Measurements from ENCODE around the gene GRIA4.

The GRIA4 gene

DNA sequence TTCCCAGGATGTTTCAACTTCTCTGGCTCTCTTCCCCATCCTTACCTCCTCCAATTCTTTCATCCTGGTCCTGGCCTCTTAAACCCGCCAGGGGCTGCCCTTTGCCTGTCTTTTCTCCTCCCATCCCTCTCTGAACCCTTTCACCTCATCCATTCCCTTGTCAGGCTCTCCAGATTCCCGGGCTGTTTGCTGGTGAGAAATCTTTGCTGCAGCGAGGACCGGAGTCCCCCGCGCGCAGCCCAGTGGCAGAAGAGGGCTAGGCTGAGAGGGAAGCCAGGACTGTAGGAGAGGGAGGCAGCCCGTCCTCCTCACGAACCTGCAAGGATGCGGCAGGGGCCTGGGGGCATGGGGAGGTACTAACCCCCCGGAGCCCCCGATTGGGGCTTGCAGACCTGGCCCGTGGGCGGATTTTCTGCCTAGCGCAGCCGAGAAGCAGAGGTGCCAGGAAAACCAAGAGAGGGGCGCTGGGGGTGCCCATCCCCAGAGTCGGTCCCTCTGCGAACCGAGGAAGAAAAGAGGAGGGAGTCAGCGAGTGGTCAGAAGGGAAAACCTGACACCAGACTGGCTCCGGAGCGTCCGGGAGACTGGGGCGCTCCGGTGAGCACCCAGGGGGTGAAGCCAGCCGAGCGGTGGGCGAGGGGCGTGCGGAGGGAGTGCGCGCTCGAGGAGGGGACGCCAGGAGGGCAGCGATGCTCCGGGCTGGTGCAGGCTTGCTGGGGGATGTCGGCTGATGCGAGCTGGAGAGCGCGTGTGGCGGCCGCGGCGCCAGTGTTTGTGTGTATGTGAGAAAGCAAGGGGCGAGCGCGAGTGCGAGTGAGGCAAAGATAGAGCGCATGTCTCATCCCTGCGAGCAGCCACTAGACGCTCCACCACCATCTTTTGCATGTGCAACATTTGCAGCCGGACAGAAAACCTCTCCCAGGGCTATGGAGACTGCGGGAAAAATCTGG is at the start of gene GRIA4:
TSS of gene GRIA4 (plus strand) at position 242 of the 950 bp plus-strand sequence. CDS start 925 bp downstream, outside the sequence.
- DNase-seq = peak; percentile 59 to 91 (median 80)
- intact Hi-C loops (cut with DNase I) = no loop called here

DNA sequence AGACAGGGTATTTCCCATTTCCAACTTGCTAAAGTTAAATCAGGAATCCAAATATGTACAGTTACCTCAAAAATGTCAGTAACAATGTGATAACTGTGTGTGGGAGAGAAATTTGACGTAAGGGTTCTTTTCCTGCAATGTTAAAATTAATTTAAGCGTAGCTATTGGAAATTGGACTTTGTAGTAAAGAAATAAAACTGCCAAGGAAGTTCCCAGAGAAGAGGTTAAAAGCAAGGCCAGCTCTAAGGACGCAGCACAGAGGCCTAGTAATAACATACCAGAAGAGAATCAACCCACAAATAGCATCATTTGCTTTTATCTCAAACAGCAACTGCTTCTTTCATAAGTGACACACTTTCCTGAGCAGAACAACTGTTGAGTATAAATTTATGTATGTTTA is 36.8 kb upstream of the GRIA4 start:
- DNase-seq = no peak
- intact Hi-C loops (cut with DNase I) = no loop called here

DNA sequence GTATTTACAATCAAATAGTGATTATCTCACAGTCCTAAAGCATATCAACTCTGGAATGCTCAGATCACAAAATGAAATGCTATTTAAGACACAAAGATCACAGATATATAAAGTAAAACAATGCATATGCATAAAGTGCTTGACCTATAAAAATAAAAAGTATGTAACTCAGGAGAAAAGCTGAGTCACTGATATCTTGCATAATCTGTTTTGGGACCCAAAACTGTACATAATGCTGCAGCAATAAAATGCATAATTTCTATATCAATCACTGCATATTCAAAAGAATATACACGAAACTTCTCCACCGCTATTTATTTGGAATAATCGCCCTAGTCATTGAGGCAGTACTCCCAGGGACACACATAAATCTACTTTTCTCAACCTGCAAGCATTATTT is 34.9 kb upstream of the GRIA4 start:
- intact Hi-C loops (cut with DNase I) = no loop called here
- no peak for DNase-seq

DNA sequence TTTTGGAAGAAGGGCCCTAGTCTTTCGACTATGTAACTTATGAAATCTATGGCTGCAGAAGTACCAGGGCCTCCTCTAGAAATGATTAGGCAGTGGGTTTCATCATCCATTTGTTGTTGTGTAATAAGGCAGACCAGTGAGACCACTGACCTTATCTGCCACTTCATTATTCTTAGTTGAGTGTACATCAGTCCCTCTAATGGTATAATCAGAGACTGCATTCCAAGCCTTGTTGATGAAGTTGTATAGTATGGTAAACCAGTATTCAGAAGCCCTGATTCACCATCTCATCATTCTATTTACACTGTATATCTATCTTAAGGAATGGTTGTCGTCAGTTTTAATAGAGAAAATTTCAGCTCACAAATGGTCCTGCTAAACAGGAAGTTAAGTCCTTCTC is 32.2 kb upstream of the GRIA4 start:
- DNase-seq = no peak
- intact Hi-C loops (cut with DNase I) = no loop called here

DNA sequence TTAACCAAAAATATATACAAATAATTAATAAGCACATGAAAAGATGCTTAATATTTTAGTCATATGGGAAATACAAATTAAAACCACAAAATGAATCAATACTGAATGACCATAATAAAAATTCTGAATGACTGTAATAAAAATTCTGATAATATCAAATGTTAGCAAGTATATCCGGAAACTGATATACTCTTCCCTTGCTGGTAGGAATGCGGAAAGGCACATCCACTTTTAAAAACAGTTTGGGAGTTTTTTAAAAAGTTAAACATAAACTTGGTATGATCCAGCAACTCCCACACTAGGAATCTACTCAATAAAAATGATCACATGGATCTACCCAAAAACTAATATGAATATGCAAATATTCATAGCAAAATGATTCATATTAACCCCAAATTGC is 30.8 kb upstream of the GRIA4 start:
- intact Hi-C loops (cut with DNase I) = no loop called here
- no peak for DNase-seq

DNA sequence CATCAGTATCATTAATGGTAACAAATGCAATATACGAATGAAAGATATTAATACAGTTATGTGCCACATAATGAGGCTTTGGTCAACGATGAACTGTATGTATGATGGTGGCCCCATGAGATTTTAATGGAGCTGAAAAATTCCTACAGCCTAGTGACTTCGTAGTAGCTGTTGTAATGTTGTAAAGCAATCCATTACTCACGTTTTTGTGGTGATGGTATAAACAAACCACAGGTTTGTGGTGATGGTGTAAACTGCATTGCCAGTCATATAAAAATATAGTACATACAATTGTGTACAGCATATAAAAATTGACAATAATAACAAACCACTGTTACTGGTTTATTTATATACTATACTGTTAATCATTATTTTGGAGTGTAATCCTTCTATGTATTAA is 27.4 kb upstream of the GRIA4 start:
- intact Hi-C loops (cut with DNase I) = no loop called here
- DNase-seq = no peak

DNA sequence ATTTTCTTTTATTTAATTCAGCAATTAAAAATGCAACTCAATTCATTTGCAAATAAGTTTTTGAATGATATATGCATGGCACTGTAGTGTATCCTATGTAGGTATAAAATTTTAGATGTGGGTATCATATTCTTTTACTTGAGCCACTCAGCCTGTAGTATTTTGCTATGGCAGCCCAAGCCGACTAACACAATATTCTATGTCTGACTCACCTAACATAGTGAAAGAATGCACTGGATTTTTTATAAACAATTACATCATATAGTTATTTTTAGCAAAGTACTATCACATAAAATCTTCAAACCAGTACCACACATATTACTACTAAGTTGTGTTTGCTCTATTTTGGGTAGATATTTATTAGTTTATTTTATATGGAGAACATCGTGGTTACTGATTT is 21.9 kb upstream of the GRIA4 start:
- intact Hi-C loops (cut with DNase I) = no loop called here
- DNase-seq = no peak

DNA sequence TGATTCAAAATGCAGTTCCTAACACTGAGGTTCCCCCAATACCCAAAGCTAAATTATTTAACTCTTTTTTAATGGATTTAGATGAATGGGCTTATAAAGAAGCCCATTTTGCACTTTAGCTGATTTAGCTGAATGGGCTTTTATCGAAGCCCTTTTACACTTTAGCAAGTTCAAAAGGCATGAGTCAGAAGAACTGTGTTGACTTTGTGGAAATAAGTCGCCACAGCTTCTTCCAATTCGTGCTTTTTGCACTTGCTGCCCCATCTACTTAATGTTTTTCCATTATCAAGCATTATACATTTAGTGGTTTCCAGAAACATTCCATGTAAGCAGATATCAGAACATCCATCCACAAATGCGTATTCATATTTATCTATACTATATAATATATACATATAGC is 20.5 kb upstream of the GRIA4 start:
- intact Hi-C loops (cut with DNase I) = no loop called here
- DNase-seq = no peak

DNA sequence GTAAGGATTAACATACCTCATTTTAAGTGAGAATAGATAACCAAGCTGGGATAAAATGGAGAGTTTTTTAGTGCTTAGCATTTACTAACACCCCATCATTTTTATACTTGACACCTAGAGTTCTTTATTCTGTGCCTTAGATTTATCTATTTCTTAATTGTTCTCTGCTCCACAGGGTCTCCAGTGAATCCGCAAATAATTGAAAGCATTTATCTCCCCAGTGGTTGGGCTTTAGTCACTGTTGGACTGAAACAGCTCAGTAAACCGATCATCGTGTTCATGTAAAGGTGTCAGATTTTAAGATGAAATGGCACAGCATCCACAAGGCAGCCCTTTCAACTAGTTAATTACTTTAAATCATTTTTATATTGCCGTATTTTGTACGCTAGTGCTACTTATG is 17.8 kb upstream of the GRIA4 start:
- DNase-seq = no peak
- intact Hi-C loops (cut with DNase I) = no loop called here

DNA sequence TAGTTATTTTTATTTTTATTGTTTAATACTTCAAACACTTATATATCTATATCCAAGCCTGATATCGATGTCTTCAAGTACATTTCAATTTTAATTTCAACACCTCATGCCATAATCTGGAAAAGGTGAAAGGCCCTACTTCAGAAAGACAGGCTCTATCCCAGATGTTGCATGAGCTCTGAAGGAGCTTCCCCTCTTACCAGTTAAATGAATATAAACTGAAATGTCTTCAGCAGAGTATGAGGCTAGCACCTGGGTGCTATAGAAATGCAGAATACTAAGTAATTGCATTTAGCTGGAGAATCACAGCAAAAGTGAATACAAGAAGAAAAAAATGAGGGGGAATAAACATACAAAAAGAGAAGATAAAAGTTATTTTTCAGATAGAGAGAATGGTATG is 11.5 kb upstream of the GRIA4 start:
- no peak for DNase-seq
- intact Hi-C loops (cut with DNase I) = no loop called here

DNA sequence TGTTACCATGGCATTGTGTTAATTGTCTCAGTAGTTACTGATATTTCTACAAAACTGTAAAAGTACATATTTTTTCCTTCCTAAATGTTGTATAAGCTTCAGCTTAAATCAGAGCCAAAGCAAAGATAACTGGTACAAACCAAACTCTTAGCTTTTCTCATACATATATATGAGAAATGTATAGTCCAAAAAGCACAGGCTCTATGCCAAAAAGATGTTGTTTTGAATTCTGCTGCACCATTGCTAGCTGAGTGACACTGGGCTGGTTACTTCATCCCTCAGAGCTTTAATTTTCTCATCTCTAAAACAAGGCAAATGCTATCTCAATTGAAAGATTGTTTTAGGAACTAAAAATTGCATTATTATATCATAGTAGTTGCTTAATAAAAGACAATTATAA is 6.7 kb upstream of the GRIA4 start:
- intact Hi-C loops (cut with DNase I) = no loop called here
- no peak for DNase-seq

DNA sequence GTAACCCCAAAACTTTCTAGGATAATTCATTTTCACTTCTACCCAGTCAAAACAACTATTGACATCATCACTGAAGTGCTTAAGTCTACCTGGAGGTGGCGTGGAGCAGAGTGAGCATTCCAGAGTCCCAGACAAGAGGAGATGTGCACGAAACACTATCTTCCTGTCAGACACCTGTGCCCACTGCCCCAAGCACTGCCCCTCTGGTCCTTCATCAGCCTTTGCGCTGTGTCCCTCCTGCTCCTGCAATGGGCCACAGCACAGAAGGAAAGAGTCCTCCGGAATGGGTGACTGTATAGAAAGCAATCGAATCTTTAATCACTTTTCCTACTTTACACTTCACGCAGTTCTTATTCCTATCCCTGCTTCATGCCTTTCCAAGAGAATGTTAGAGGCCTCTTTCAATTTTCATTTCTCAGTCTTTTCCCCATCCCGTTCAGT is 512 bp upstream of the GRIA4 start:
- DNase-seq = peak in 41 of 42 donors; percentile 20 to 80 (median 53)
- intact Hi-C loops (cut with DNase I) = no loop called here

DNA sequence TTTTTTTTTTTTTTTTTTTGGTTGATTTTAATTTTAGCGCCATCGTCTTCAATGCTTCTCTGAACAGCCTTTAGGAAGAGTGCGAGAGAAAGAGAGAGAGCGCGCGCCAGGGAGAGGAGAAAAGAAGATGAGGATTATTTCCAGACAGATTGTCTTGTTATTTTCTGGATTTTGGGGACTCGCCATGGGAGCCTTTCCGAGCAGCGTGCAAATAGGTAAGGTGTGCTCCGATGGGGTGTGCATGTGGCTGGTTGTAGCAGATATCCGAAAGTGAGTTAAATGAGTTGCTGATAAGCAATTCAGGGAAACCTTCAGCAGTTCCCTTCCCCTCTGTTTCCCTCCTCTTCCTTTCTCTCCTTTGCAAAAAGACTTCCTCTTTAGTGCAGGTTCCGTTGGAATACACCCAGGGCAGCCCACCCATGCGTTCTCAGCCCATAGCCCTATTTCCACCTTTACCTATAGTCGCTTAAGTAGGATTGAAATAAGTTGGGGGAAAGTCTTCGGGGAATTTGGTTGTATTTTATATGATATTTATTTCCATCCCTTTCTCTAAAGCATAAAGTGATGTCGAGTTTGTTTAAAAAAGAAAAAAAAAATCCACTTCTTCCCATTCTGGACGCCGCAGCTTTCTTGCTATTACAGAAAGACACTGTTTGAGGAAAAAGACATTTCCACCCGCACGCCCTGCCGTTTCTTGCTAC is 1.1 kb downstream of the GRIA4 start:
- DNase-seq = peak in 27 of 42 donors; percentile 9 to 56 (median 34)
- intact Hi-C loops (cut with DNase I) = no loop called here

DNA sequence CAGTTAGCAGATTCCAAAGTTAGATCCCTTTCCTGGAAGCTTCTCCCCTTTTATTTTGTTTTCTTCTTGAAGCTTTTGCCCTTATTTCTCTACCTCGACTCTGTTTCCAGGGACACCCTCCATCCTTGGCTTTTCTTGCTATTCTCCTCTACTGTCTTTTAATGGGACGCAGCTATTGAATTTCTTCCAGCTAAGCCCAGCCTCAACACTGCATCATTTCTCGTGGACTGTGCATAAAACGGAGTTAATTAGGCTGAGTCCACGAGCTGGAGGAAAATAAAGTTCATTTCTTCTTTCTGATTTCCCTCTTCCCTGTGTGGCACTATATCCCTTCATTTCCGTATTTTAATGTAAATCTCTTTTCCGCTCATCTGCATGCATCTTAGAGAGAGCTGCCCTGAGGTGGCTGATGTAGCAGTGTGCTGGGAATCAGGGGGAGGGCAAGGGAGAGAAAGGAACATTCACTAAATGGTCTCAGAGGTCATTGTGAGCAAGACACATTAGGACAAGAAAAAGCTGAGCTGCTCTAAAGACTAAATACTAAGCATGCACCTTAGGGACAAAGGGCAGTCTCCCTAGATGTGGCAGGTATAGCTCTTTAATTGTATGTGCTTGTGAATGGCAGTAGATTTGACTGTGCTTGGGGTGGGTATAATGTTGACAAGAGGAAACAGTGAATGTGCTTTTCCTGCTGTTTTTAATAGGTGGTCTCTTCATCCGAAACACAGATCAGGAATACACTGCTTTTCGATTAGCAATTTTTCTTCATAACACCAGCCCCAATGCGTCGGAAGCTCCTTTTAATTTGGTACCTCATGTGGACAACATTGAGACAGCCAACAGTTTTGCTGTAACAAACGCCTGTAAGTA is 1.9 kb downstream of the GRIA4 start:
- DNase-seq = peak in 8 of 42 donors; percentile 10 to 41 (median 14)
- intact Hi-C loops (cut with DNase I) = no loop called here

DNA sequence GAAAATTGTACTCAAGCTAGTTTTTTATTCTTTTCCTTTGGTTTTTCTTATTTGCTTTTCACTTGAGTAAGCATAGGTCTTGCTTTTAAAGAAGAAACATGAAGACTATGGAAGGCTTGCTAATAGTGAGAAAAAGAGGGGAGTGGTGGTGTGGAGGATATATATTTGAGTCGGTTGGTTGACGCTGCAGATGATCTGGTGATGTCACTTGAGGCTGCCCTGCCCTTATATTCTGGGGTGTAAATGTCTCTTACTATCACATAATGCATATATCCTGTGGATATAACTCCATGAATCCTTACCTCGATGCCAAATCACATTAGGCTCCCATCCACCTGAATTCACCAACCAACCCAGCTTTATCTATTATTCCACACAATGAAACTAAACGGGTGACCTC is 2.9 kb downstream of the GRIA4 start:
- intact Hi-C loops (cut with DNase I) = no loop called here
- peak in 4 of 42 donors; percentile 10 to 15 (median 14) for DNase-seq

DNA sequence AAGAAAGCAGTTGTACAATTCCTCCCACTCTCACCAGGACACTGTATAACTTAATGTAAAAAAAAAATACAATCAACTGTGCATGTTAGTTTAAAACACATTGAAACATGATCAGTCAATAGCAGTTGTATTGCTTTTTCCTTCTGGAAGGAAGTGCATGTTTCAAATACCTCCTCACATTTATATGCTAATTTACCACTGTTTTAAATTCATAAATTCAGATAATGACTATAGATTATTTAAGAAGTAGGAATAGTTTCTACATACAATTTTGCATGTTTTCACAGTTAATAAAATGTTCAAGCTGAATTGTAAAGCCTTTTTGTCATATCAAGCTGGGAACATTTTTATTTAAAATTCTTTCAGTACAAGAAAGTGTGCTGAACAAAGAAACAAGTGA is 3.3 kb downstream of the GRIA4 start:
- intact Hi-C loops (cut with DNase I) = no loop called here

DNA sequence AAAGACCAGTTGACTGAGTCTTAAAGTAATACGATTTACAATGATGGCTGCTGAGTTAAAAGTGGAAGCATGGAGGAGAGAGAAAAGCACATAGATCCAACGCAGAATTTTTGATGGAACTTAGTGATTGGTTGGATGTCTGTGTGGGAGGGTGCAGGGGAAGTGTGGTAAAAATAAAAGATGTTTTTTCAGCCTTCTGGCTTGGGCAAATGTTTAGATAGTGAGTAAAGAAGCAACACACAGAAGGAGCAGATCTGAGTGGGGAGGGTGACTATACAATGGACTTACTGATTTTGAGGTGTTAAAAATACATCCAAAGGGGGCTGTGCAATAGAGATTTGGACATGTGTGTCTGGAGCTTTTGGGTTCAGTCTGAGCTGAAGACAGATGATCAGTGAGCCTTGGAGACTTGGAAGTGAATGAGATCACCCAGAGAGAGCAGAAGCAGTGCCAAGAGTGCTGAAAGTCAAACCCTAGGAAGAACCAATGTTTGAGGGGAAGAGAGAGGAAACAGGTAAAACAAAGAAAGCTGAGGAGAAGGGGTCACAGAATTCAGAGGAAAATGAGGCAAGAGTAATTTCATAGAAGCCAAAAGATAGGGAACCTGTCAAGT is 8.6 kb downstream of the GRIA4 start:
- no peak for DNase-seq
- intact Hi-C loops (cut with DNase I) = no loop called here

More for the DNA sequence above, 3.3 kb downstream of the GRIA4 start:
- no peak for DNase-seq

DNA sequence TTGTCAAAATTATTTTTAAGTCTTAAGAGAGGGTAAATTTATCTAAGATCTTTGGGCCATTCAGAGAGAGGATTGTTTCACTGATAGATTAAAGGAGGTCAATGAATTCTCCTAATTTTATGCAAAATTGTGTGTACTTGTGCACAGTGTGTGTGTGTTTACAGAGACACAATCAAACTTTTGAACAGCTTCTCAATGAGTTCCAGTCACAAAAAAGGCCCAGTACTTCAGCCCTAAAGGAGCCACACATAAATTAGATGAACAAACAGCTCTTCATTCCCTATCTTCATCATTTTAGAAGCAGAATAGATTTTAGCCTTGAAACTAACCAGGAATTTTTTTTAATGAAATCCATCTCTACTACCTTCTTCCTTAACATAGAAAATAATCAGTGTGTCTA is 9.7 kb downstream of the GRIA4 start:
- peak in 1 of 42 donors; percentile 22 for DNase-seq
- intact Hi-C loops (cut with DNase I) = no loop called here

DNA sequence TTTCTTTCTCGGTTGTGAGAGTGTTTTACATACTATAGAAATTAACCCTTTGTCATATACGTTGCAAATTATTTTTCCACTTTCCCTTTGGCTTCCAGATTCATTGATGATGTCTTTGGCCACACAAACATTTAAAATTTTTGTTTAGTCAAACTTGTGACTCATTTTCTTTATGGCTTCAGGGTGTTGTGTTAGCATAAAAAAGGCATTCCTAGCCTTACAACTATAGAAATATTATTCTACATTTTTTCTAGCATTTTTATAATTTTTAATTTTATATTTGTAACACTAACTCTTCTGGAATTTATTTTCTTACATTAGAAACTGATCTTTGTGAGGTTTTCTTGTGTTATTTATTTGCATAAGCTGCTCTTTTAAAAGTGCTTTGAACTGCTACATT is 12.1 kb downstream of the GRIA4 start:
- DNase-seq = no peak
- intact Hi-C loops (cut with DNase I) = no loop called here

All from head of caudate nucleus (tissue), 42 donors.